Gastrocnemius medialis (tissue), 4 donors: ENCODE measurements around the gene ARHGAP6.

Experiments used
- POLR2A ChIP-seq, 2 donors: fragments of 450-650 bp; IDR thresholded peaks; one replicate each; pipeline ENCODE4 v1.6.1; 2017; ENCODE audit warnings: antibody characterized with exemption in 2 of 2, mild to moderate bottlenecking in 2 of 2, moderate library complexity in 2 of 2
- TF ChIP-seq, protein P1 (sequence below), 5 experiments: fragments of 450-650 bp in 3 of 5; fragments of 200-600 bp in 2 of 5; sonication (generic) in 2 of 5; IDR thresholded peaks in 4 of 5; conservative IDR thresholded peaks in 1 of 5; 1 replicate in 4 of 5; 2 replicates in 1 of 5; pipeline ENCODE4 v1.5.1; 2016 to 2019; ENCODE audit warnings: antibody characterized with exemption in 5 of 5, mild to moderate bottlenecking in 3 of 5, moderate library complexity in 3 of 5

DNA sequence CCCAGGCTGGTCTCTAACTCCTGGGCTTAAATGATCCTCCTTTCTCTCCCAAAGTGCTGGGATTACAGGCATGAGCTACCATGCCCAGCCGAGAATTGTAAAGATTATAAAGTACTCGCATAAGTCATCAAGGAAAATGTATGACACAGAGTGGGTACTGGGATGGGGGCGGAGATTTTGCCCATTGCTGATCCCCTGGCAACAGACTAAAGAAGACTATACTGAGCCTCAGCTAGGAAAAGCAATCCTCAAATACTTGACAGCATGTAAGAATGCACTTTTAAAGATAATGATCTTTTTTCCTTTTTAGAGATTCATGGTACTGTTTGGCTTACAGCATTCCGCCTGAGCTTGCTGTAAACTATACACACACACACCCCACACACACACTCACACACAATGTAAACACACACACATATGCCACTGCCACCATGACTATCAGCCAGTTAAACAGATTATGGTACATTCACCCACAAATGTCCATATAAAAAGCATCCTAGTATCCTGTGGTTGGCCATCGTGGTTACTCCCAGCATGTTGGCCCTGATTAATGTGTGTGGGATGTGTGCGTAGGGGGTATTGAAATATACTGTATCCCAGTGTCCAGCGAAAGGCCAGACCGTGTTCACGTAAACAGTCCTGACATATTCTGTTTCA, 259.5 kb downstream of the ARHGAP6 start:
- TF ChIP-seq, protein P1, sequence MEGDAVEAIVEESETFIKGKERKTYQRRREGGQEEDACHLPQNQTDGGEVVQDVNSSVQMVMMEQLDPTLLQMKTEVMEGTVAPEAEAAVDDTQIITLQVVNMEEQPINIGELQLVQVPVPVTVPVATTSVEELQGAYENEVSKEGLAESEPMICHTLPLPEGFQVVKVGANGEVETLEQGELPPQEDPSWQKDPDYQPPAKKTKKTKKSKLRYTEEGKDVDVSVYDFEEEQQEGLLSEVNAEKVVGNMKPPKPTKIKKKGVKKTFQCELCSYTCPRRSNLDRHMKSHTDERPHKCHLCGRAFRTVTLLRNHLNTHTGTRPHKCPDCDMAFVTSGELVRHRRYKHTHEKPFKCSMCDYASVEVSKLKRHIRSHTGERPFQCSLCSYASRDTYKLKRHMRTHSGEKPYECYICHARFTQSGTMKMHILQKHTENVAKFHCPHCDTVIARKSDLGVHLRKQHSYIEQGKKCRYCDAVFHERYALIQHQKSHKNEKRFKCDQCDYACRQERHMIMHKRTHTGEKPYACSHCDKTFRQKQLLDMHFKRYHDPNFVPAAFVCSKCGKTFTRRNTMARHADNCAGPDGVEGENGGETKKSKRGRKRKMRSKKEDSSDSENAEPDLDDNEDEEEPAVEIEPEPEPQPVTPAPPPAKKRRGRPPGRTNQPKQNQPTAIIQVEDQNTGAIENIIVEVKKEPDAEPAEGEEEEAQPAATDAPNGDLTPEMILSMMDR (IDR thresholded peaks at IDR 0.05 in 4 of 5, conservative IDR thresholded peaks at IDR 0.05 in 1 of 5) = no peak
- TF ChIP-seq POLR2A (IDR thresholded peaks at IDR 0.05) = no peak
